HEK293 (cell line): ENCODE measurements around the gene CMC4.

Experiments
- CTCF ChIA-PET: fragments of 350-600 bp; formaldehyde crosslinking; extraction: SDS; loops from one replicate; lab custom pipeline; 2021; ENCODE audit warnings: antibody characterized with exemption; lab: Yijun Ruan, JAX
- POLR2A ChIA-PET: fragments of 300-600 bp; formaldehyde crosslinking; extraction: SDS; loops from one replicate; lab custom pipeline; 2020; ENCODE audit warnings: antibody characterized with exemption, inconsistent platforms; lab: Yijun Ruan, JAX
- H3K27ac ChIP-seq: fragments of 200-500 bp; sonication (Bioruptor generic); 2 replicates; pipeline ENCODE4 v1.5.1; 2014; ENCODE audit warnings: low read depth, low read length, control low read depth, inconsistent platforms; ENCODE audit errors: extremely low read depth
- H3K36me3 ChIP-seq, 2 experiments: fragments of 200-500 bp in 1 of 2; sonication (Bioruptor generic) in 1 of 2; 1 replicate in 1 of 2; 2 replicates in 1 of 2; pipeline ENCODE4 v1.5.1; 2014 to 2017; ENCODE audit warnings: inconsistent platforms in 2 of 2, low read length in 2 of 2; ENCODE audit not compliant: control insufficient read depth in 2 of 2, insufficient read depth in 1 of 2
- H3K4me1 ChIP-seq: fragments of 200-500 bp; sonication (Bioruptor generic); 2 replicates; pipeline ENCODE4 v1.5.1; 2014; ENCODE audit warnings: mild to moderate bottlenecking, low read length, inconsistent platforms; ENCODE audit not compliant: control insufficient read depth, insufficient read depth
- H3K4me3 ChIP-seq: 2 replicates; pipeline ENCODE4 v1.5.1; 2011; ENCODE audit warnings: low read depth, mild to moderate bottlenecking, control low read depth, low read length, moderate library complexity
- H3K9me3 ChIP-seq: fragments of 200-500 bp; sonication (Bioruptor generic); 2 replicates; pipeline ENCODE4 v1.5.1; 2014; ENCODE audit warnings: low read depth, low read length, inconsistent platforms; ENCODE audit not compliant: control insufficient read depth, insufficient read depth
- AEBP2 ChIP-seq: fragments of 450-650 bp; formaldehyde crosslinking; IDR thresholded peaks from 2 replicates; pipeline ENCODE4 v1.5.1; 2016; ENCODE audit warnings: missing biosample characterization, missing genetic modification characterization, borderline replicate concordance
- CTCF ChIP-seq: fragments of 450-650 bp; formaldehyde crosslinking; IDR thresholded peaks from 2 replicates; pipeline ENCODE4 v1.5.1; 2016; ENCODE audit warnings: missing biosample characterization, missing genetic modification characterization
- MZF1 ChIP-seq: fragments of 450-650 bp; formaldehyde crosslinking; IDR thresholded peaks from 2 replicates; pipeline ENCODE4 v1.5.1; 2017; ENCODE audit warnings: missing biosample characterization, missing genetic modification characterization, borderline replicate concordance
- SCRT1 ChIP-seq: fragments of 450-650 bp; formaldehyde crosslinking; IDR thresholded peaks from 2 replicates; pipeline ENCODE4 v1.5.1; 2016; ENCODE audit warnings: missing biosample characterization, missing genetic modification characterization, borderline replicate concordance
- ZBTB20 ChIP-seq: fragments of 450-650 bp; formaldehyde crosslinking; IDR thresholded peaks from 2 replicates; pipeline ENCODE4 v1.5.1; 2016; ENCODE audit warnings: missing biosample characterization, missing genetic modification characterization
- ZNF140 ChIP-seq: fragments of 450-650 bp; formaldehyde crosslinking; IDR thresholded peaks from 2 replicates; pipeline ENCODE4 v1.5.1; 2016; ENCODE audit warnings: missing biosample characterization, missing genetic modification characterization
- ZNF2 ChIP-seq: fragments of 450-650 bp; formaldehyde crosslinking; IDR thresholded peaks from 2 replicates; pipeline ENCODE4 v1.5.1; 2016; ENCODE audit warnings: missing biosample characterization, missing genetic modification characterization
- ZNF311 ChIP-seq: fragments of 450-650 bp; formaldehyde crosslinking; IDR thresholded peaks from 2 replicates; pipeline ENCODE4 v1.5.1; 2017; ENCODE audit warnings: missing biosample characterization, missing genetic modification characterization, borderline replicate concordance
- ZNF654 ChIP-seq: fragments of 450-650 bp; formaldehyde crosslinking; IDR thresholded peaks from 2 replicates; pipeline ENCODE4 v1.5.1; 2016; ENCODE audit warnings: low read depth, missing biosample characterization, missing genetic modification characterization
- ZNF677 ChIP-seq: fragments of 450-650 bp; IDR thresholded peaks from 2 replicates; pipeline ENCODE4 v1.5.0; 2018; ENCODE audit warnings: missing biosample characterization, mild to moderate bottlenecking, missing genetic modification characterization, moderate library complexity
- TF ChIP-seq, protein P1 (sequence below): fragments of 450-650 bp; formaldehyde crosslinking; IDR thresholded peaks from 2 replicates; pipeline ENCODE4 v1.5.1; 2016; ENCODE audit warnings: missing biosample characterization, missing genetic modification characterization
- TF ChIP-seq, protein P2 (sequence below): fragments of 450-650 bp; formaldehyde crosslinking; IDR thresholded peaks from 2 replicates; pipeline ENCODE4; 2016; ENCODE audit warnings: missing biosample characterization, missing genetic modification characterization
- TF ChIP-seq, protein P3 (sequence below): fragments of 450-650 bp; formaldehyde crosslinking; IDR thresholded peaks from 2 replicates; pipeline ENCODE4 v1.5.1; 2016; ENCODE audit warnings: missing biosample characterization, missing genetic modification characterization
- TF ChIP-seq, protein P4 (sequence below): IDR thresholded peaks from 2 replicates; pipeline ENCODE4 v1.6.1; 2011; ENCODE audit warnings: mild to moderate bottlenecking, low read depth, low read length, borderline replicate concordance

Gene CMC4

GRCh38 chrX:155105919-155106318 lies 35.0 kb upstream of the CMC4 start (continued):
- TF ChIP-seq, protein P1, sequence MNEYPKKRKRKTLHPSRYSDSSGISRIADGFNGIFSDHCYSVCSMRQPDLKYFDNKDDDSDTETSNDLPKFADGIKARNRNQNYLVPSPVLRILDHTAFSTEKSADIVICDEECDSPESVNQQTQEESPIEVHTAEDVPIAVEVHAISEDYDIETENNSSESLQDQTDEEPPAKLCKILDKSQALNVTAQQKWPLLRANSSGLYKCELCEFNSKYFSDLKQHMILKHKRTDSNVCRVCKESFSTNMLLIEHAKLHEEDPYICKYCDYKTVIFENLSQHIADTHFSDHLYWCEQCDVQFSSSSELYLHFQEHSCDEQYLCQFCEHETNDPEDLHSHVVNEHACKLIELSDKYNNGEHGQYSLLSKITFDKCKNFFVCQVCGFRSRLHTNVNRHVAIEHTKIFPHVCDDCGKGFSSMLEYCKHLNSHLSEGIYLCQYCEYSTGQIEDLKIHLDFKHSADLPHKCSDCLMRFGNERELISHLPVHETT (tag by site-specific recombination): no peak
- TF ChIP-seq MZF1 (no peak), ZBTB20 (tag by site-specific recombination) (no peak)

DNA sequence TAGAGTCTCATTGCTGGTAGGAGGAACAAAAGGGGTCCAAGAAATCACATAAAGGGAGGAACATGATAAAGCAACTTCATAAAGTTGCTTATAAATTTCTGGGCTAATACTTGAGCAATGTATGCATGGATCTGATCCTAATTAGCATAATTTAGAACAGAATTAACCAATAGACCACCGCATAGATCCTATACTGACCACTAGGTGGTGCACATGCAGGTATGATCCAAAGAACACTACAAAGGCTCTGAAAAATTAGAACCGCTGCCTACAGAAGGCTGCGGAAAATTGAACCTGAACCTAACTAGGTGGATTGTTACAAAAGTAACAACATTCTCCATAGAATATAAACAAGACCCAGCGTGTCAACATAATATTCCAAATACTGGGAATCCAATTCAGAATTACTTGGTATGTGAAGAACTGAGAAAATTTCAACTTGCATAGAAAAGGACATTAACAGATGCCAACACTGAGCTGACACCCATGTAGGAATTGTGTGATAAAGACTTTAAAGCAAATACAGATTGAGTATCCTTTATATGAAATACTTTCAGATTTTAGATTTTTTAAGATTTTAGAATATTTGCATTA lies 23.6 kb upstream of the CMC4 start:
- CTCF ChIA-PET: interaction anchor here (0.7 to 3.1 kb wide), 13 partner anchors 8 to 123 kb away, joined by 3 to 27 read pairs (median 4); no protein-coding TSS in a partner anchor
- TF ChIP-seq ZNF654 (tag by site-specific recombination): peak; percentile 31
- TF ChIP-seq ZNF140 (tag by site-specific recombination): no peak
- H3K36me3 ChIP-seq: peaks cover 25 to 28% of the 10 kb centered on the region in 2 experiments
- no peaks in the 10 kb centered on the region for H3K4me1 ChIP-seq
- no peak overlapping the region for H3K27ac ChIP-seq
- H3K9me3 ChIP-seq: no peaks in the 10 kb centered on the region
- POLR2A ChIA-PET: no interaction called here
- no peak overlapping the region for H3K4me3 ChIP-seq

- Histone ChIP-seq H3K9me3 (no peaks in the 10 kb centered on the region), H3K4me3 (no peak overlapping the region), H3K4me1 (no peaks in the 10 kb centered on the region), H3K36me3 (peaks cover 18 to 38% of the 10 kb centered on the region in 2 experiments), H3K27ac (no peak overlapping the region)
- ChIA-PET CTCF (interaction anchor here (0.6 to 2.5 kb wide), 15 partner anchors 9 to 301 kb away, joined by 3 to 16 read pairs (median 5); no protein-coding TSS in a partner anchor), POLR2A (no interaction called here)
- TF ChIP-seq CTCF (tag by site-specific recombination) (no peak), ZNF311 (no peak), SCRT1 (no peak), ZNF677 (no peak)
- TF ChIP-seq, protein P2, sequence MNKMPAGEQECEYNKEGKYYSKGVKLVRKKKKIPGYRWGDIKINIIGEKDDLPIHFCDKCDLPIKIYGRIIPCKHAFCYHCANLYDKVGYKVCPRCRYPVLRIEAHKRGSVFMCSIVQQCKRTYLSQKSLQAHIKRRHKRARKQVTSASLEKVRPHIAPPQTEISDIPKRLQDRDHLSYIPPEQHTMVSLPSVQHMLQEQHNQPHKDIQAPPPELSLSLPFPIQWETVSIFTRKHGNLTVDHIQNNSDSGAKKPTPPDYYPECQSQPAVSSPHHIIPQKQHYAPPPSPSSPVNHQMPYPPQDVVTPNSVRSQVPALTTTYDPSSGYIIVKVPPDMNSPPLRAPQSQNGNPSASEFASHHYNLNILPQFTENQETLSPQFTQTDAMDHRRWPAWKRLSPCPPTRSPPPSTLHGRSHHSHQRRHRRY (tag by site-specific recombination): no peak
Observed at GRCh38 chrX:155086961-155087735, 16.2 kb upstream of the CMC4 start.

DNA sequence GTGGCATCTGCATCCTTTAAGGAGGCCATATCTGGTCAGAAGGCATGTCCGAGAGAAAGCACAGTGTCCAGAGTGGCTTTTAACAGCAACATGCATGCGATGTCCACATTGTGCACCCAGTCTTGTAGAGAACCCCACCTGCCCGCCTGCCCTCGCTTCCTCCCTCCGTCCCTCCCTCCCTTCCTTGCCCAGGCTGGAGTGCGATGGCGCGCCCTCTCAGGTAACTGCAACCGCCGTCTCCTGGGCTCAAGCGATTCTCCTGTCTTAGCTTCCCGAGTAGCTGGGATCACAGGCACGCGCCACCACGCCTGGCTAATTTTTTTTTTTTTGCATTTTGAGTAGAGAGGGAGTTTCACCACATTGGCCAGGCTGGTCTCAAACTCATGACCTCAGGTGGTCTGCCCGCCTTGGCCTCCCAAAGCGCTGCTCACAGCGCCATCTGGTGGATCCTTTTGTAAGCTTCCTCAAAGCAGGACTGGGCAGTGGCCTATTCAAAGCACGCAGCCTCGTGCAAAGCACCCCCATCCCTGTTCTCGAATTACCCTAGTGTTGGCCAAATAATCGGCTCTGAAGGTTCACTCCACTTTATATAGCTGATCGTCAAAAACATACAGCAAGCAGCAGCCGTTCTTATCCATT lies 15.4 kb upstream of the CMC4 start:
- POLR2A ChIA-PET: no interaction called here
- Histone ChIP-seq H3K4me1 (no peaks in the 10 kb centered on the region), H3K4me3 (no peak overlapping the region), H3K27ac (no peak overlapping the region), H3K36me3 (peaks cover 12 to 37% of the 10 kb centered on the region in 2 experiments), H3K9me3 (no peaks in the 10 kb centered on the region)
- CTCF ChIA-PET: interaction anchor here (0.6 to 2.5 kb wide), 17 partner anchors 8 to 302 kb away, joined by 3 to 16 read pairs (median 5); no protein-coding TSS in a partner anchor
- TF ChIP-seq, protein P3, sequence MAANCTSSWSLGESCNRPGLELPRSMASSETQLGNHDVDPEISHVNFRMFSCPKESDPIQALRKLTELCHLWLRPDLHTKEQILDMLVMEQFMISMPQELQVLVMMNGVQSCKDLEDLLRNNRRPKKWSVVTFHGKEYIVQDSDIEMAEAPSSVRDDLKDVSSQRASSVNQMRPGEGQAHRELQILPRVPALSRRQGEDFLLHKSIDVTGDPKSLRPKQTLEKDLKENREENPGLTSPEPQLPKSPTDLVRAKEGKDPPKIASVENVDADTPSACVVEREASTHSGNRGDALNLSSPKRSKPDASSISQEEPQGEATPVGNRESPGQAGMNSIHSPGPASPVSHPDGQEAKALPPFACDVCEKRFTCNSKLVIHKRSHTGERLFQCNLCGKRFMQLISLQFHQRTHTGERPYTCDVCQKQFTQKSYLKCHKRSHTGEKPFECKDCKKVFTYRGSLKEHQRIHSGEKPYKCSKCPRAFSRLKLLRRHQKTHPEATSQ (tag by site-specific recombination): no peak
- TF ChIP-seq, protein P4, sequence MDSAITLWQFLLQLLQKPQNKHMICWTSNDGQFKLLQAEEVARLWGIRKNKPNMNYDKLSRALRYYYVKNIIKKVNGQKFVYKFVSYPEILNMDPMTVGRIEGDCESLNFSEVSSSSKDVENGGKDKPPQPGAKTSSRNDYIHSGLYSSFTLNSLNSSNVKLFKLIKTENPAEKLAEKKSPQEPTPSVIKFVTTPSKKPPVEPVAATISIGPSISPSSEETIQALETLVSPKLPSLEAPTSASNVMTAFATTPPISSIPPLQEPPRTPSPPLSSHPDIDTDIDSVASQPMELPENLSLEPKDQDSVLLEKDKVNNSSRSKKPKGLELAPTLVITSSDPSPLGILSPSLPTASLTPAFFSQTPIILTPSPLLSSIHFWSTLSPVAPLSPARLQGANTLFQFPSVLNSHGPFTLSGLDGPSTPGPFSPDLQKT: no peak
- peak; percentile 57 for TF ChIP-seq ZNF654 (tag by site-specific recombination)
- peak; percentile 65; the same call in 1 of the 2 replicates for TF ChIP-seq ZNF2 (tag by site-specific recombination)
- TF ChIP-seq AEBP2 (tag by site-specific recombination): no peak
- TF ChIP-seq CTCF (tag by site-specific recombination): peak; percentile 46
